ENCODE measurements around the gene ZNF792.

- TF ChIP-seq CTCF (IDR thresholded peaks at IDR 0.05) (no peak), POLR2A (IDR thresholded peaks at IDR 0.05) (no peak), EP300 (IDR thresholded peaks at IDR 0.05) (no peak), POLR2AphosphoS5 (IDR thresholded peaks at IDR 0.05) (no peak)
These were observed 25.3 kb upstream of the ZNF792 start for GRCh38 chr19:34989298-34989697.
